NOMO-1 (cell line): Measurements from ENCODE around the gene TFDP1.

Experiments
- DNase-seq, 2 experiments: peaks; one replicate each; lab custom pipeline; 2025; ENCODE audit not compliant: unreplicated experiment in 2 of 2; lab: John Stamatoyannopoulos, UW

Gene TFDP1

DNA sequence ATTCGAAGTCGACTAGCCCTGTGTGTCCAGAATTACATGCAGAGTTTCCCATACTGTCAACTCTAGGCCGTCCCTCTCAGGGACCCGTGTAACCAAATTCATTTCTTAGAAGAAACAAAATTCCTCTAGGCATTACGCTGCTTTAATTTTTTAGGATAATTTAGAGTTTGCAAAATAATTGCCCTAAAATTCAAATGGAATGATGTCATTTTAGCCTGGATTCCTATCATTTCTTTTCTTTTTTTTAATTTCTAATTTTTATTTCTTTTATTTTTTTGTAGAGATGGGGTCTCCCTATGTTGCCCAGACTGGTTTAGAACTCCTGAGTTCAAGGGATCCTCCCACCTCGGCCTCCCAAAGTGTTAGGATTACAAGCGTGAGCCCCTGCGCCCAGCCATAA, 74.8 kb downstream of the TFDP1 start:
- DNase-seq: no peak

DNA sequence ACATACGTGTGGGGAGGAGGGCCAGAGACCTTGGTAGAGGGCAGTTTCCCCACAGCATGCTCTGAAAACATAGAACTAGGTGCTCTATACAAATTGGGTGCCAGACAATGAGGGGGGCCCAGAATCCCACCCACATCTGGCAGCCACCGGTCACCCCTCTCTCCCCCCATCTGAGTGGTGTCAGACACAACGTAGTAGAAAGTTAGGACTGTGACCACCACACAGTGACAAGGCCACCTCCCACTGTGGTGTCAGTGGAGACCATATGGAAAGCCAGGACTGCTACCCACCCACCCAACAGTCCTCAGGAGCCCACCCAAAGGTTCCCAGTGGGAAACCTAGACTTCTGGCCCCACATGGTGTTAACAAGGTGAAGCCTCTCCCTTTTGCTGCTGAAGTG, 75.5 kb downstream of the TFDP1 start:
- no peak for DNase-seq

DNA sequence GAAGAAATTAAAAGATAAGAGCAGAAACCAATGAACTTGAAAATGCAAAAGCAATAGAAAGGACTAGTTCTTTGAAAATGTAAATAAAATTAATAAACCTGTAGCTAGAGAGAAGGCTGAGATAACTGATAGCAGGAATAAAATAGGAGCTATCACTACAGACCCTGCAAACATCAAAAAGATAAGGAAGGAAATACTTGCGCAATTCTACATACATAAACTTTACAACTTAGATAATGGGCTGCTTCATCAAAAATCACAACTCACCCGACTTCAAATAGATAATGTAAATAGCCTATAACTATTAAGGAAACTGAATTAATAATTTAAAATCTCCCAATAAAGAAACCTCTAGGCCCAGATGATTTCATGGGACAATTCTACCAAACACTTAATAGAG, 77.0 kb downstream of the TFDP1 start:
- peak in 1 of 2 experiments; percentile 12 for DNase-seq

DNA sequence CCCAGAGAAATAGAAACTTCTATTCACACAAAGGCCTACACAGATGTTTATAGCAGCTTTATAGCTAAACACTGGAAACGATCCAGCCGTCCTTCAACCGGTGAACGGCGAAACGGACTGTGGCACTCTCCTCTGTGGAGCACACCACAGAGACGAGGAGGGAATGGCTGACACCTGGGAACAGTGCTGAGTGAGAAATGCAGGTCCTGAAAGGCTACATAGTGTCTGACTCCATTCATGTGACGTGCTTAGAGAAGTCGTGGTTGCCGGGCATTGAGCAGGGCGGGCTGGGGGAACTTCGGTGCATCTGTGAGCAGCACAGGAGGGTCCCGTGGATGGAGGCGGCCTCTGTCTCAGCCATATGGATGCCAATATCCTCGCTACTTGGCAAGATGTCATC, 79.4 kb downstream of the TFDP1 start:
- no peak for DNase-seq

DNA sequence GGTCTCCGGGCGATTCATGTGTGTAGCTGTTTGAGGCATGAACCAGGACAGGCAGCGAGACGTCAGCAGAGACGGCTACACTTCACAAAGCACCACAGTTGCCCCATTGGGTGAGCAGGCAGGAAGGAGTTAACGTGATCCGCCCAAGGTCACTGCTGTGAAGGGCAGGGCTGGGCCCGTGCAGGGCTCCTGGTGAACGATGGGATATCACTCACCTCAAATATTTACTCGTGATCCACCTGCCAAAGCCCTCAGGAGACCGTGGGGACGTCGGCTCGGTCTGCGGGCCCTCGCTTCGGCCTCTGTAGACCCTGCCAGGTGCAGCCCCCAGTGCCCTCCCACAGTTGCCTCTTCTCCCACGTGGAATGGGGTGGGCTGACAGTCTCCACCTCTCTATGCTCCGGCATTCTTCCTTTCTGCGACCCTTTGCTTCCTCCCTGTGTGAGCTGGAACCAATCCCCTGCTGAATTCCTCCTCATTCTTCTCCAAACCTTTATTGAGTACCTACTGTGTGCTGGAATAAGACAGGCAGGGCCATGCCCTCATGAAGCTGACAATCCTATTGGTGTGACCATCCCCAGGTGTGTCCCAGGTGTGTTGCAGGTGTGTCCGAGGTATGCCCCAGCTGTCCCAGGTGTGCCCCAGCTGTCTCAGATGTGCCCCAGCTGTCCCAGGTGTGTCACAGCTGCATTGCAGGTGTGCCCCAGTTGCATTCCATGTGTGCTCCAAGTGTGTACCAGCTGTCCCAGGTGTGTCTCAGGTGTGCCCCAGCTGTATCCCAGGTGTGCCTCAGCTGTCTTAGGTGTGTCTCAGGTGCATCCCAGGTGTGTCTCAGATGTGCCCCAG, 80.4 kb downstream of the TFDP1 start:
- no peak for DNase-seq

DNA sequence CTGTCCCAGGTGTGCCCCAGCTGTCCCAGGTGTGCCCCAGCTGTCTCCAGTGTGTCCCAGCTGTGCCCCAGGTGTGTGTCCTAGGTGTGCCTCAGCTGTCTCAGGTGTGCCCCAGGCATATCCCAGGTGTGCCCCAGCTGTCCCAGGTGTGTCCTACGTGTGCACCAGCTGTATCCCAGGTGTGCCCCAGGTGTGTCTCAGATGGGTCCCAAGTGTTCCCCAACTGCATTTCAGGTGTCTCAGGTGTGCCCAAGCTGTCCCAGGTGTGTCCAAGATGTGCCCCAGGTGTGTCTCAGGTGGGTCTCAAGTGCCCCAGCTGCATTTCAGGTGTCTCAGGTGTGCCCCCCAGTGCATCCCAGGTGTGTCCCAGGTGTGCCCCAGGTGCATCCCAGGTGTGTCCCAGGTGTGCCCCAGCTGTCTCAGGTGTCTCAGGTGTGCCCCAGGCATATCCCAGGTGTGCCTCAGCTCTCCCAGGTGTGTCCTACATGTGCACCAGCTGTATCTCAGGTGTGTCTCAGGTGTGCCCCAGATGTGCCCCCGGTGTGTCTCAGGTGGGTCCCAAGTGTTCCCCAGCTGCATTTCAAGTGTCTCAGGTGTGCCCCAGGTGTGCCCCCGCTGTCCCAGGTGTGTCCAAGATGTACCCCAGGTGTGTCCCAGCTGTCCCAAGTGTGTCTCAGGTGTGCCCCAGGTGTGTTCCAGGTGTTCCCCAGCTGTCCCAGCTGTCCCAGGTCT, 81.2 kb downstream of the TFDP1 start:
- no peak for DNase-seq

DNA sequence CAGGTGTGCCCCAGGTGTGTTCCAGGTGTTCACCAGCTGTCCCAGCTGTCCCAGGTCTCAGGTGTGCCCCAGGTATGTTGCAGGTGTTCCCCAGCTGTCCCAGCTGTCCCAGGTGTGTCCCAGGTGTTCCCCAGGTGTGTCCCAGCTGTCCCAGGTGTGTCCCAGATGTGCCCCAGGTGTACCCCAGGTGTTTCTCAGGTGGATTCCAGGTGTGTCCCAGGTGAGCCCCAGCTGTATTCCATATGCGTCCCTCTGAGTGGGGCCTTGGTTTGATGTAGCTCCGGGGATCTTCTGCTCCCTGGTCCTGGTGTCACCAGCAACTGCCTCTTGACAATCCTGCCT, 81.7 kb downstream of the TFDP1 start:
- no peak for DNase-seq

DNA sequence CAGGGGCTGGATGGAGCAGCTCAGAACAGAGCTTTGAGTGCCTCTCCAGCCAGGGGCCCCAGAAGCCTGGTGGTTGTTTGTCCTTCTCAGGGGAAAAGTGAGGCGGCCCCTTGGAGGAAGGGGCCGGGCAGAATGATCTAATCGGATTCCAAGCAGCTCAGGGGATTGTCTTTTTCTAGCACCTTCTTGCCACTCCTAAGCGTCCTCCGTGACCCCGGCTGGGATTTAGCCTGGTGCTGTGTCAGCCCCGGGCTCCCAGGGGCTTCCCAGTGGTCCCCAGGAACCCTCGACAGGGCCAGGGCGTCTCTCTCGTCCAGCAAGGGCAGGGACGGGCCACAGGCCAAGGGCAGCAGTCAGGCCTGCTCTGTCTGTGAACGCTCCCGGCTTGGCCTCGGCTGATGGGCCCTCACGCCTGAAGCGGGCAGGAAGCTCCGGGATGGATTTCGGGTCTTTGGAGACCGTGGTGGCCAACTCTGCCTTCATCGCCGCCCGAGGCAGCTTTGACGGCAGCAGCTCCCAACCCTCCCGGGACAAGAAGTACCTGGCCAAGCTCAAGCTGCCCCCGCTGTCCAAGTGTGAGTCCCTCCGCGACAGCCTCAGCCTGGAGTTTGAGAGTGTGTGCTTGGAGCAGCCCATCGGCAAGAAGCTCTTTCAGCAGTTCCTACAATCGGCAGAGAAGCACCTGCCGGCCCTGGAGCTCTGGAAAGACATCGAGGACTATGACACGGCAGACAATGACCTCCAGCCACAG, 82.6 kb downstream of the TFDP1 start, which contains the start of gene GRK1:
TSS of gene GRK1 (plus strand) at position 269 of the 751 bp plus-strand sequence. CDS start at position 437, 168 bp downstream.
- no peak for DNase-seq

DNA sequence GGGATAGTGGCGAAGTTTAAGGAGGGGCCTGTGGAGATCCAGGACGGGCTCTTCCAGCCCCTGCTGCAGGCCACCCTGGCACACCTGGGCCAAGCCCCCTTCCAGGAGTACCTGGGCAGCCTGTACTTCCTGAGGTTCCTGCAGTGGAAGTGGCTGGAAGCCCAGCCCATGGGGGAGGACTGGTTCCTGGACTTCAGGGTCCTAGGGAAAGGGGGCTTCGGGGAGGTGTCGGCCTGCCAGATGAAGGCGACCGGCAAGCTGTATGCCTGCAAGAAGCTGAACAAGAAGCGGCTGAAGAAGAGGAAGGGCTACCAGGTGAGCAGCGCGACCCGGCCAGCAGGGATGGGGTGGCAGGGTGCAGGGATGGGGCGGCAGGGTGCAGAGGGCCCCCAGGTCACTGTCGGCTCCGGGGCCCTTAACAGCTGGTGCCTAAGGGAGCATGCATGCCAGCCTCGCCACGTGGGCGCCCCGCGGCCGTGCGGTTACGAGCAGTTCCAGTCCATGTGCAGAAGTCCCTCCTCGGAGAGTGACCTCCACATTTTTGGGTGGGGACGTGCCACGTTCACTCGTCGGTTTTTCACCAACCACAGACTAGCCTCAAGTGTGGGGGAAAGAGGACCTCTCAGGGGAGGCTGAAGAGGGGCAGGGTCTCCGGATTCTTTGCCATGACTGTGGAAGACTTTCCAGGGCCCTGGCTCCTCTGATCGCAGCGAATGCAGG, 83.4 kb downstream of the TFDP1 start:
- no peak for DNase-seq

DNA sequence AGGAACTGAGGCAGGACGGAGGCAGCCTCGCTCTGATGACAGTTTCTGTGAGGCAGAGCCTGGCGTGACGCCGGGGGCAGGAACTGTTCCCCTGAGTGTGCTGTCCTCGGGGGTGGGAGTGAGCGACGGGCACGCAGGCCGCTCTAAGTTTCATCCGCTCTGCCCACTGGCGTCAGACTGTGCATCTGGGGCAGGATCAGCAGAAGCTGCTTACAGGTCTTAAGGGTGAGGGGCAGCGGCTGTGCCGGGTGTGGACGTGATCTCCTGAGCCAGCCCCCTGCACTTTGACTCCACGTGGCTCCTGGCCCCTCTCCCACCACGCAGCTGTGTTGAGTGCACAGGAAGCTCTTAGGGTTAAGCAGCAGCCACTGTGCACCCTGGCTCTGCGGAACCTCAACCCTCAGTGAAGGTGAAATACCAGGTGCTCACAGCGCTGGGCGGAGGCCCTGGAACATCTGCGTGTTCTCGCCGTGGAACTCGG, 84.0 kb downstream of the TFDP1 start:
- DNase-seq: no peak

DNA sequence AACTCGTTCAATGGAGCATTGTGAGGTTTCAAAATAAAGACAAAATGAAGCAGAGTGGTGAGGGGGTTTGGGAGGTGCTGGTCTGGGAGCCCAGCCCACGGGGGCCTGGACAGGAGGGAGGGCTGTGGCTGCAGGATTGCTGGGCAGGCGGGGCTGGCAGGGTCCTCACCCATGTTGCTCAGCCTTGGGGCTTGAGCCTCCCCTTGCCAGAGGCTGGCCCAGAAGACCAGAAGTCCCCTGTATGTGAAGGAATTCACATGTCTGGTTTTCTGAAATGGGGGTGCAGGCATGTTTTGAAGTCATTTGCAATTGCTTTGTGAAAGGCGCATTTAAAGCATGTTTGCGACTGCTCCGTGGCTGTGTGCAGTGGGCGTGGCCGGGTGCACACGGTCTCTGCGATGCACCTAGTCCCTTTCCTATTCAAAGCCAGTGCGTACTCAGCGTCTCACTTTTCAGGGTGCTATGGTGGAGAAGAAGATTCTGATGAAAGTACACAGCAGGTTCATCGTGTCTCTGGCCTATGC, 84.7 kb downstream of the TFDP1 start:
- no peak for DNase-seq

DNA sequence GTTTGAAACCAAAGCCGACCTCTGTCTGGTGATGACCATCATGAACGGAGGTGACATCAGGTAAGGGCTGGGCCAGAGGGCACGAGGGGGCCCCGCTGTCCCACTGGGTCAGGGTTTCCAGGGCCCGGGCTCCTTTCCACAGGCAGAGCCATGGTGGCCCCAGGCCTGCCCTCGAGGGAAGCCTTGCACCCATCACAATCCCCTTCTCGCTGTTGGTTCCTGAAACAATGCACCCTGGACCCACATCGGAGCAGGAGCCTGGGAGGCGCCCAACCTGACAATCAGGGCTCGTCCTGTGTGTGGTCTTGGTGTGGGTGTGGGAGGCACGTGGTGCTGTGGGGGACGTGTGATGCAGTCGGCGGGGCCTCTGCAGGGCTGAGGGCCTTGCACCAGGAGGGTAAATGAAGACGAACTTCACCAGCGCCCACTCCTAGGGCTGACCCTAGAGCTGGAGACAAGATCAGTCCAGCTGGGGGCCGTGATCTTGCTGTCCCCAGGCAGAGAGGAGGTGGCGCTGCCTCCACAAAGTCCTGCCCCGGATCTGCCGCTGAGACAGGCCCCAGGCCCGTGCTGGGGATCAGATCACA, 85.3 kb downstream of the TFDP1 start:
- no peak for DNase-seq

DNA sequence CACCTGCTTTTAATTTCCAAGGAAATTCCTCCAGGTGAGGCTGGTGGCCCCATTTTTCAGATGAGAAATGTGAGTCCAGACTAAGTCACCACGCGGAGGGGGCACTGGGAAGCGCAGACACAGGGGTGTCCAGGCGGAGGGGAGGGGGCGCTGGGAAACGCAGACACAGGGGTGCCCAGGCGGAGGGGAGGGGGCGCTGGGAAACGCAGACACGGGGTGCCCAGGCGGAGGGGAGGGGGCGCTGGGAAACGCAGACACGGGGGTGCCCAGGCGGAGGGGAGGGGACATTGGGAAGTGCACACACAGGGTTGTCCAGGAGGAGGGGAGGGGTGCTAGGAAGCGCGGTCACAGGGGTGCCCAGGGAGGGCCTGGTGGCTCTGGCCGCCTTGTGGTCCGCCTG, 86.0 kb downstream of the TFDP1 start:
- DNase-seq: no peak

DNA sequence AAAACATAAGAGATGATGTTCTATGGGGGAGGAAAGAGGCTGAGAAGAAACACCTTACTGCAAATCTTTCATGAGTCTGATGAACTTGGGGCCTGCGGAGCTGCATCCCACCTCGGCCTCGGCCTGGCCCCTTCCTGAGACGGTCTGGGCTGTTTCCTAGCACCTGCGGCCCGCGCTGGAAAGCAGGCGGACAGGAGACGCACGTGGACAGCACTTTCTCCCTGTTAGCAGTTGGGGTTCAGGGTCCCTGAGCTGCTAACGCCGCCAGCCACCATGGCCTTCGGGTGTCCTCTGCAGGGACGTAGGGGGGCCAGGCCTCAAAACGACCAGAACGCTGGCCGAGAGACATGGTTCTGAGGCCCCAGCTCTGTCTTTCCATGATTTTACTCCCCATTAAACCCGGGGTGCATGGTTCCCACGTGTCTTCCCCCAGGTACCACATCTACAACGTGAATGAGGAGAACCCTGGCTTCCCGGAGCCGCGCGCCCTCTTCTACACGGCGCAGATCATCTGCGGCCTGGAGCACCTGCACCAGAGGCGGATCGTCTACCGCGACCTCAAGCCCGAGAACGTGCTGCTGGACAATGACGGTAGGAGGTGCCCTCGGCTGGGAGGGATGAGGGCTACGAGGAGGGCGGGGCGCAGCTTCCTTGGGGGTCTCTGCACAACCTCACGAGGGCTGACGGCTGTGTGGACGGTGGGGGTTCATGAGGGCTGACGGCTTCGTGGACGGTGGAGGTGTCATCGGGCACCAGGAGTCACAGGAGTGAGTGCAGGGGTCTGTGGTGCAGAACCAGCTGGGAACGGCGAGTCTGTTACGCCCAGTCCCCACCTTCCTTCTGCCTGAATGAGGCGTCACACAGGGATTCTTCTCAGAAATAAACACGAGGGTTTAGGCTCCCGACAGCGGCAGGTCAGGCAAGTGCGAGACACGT, 86.8 kb downstream of the TFDP1 start:
- no peak for DNase-seq

DNA sequence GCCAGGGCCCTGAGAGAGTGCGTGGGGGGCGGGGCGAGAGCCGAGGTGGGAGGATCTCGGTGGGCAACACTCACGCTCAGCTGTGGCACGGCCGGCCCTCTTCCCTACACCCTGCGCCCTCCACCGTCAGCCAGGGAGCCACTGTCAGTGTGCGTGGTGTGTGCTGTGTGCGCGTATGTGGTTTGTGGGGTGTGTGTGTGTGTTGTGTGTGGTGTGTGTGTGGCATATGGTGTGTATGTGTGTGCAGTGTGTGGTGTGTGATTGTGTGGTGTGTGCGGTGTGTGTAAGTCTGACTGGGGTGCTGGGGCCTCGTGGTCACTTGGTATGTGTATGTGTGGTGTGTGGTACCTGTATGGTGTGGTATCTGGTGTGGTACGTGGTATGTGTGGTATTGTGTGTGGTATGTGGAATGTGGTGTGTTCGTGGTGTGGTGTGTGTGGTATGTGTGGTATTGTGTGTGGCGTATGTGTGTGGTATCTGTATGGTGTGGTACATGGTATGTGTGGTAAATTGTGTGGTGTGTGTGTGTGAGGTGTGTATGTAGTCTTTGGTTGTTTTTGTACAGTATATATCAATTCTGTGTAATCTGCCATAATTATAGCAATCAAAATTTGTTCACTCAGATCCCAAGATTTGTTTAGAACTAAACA, 87.6 kb downstream of the TFDP1 start:
- DNase-seq: no peak
